PFSK-1 (cell line): Measurements from ENCODE around the gene MVK.

Experiments
- REST ChIP-seq, 2 experiments: IDR thresholded peaks; 2 replicates each; pipeline versions ENCODE4 v1.6.1 to v1.8.0; 2011 to 2012; ENCODE audit warnings: low read depth in 2 of 2, low read length in 2 of 2, control low read depth in 1 of 2, inconsistent platforms in 1 of 2, mild to moderate bottlenecking in 1 of 2, moderate library complexity in 1 of 2; ENCODE audit not compliant: insufficient read depth in 1 of 2
- TAF1 ChIP-seq: IDR thresholded peaks from 2 replicates; pipeline ENCODE4 v1.6.1; 2012; ENCODE audit warnings: low read length, control low read depth, borderline replicate concordance; ENCODE audit not compliant: insufficient read depth

GRCh38 chr12:109589240-109589590 lies 15.6 kb downstream of the MVK start:
- TF ChIP-seq TAF1 (no peak), REST (IDR thresholded peaks at IDR 0.05; ENCODE audit: insufficient read depth in 1 of 2, low read depth in 2 of 2, low read length in 2 of 2) (no peak)
